ENCODE measurements around the gene LLGL2.

Gene LLGL2

GRCh38 chr17:75508931-75509361 lies 16.6 kb upstream of the LLGL2 start:
- H3K9ac ChIP-seq (ENCODE audit: low read length) = no peak overlapping the region
- no peaks in the 10 kb centered on the region for H3K27me3 ChIP-seq (replicated peaks; ENCODE audit: insufficient read depth, low read length)
- H3K36me3 ChIP-seq (replicated peaks; ENCODE audit: insufficient read depth, low read length) = no peaks in the 10 kb centered on the region
- no peaks in the 10 kb centered on the region for H4K20me1 ChIP-seq (ENCODE audit: insufficient read depth, low read length)
- no peak overlapping the region for H2AFZ ChIP-seq (ENCODE audit: low read length)
- DNase-seq = no peak
- TF ChIP-seq EZH2phosphoT487 (IDR thresholded peaks at IDR 0.05; ENCODE audit: low read length) (no peak), CTCF (IDR thresholded peaks at IDR 0.05; ENCODE audit: low read length) (no peak), EZH2 (optimal IDR thresholded peaks at IDR 0.05; ENCODE audit: low read depth, low read length) (no peak)
- H3K9me2 ChIP-seq (replicated peaks; ENCODE audit: insufficient read depth, low read length) = no peaks in the 10 kb centered on the region
- no peaks in the 10 kb centered on the region for H3K79me2 ChIP-seq (ENCODE audit: low read length)
- H3K27ac ChIP-seq (ENCODE audit: low read length) = no peak overlapping the region
- H3K4me2 ChIP-seq (ENCODE audit: low read depth, low read length) = no peak overlapping the region
- no peaks in the 10 kb centered on the region for H3F3A ChIP-seq (ENCODE audit: insufficient read depth, low read length)
- H3K4me1 ChIP-seq (ENCODE audit: low read length) = no peaks in the 10 kb centered on the region
- no peak overlapping the region for H3K4me3 ChIP-seq (ENCODE audit: low read length)
- no peaks in the 10 kb centered on the region for H3K9me3 ChIP-seq (replicated peaks; ENCODE audit: insufficient read depth, low read length)

- Histone ChIP-seq H3K4me2 (ENCODE audit: low read depth, low read length) (no peak overlapping the region), H3K27me3 (replicated peaks; ENCODE audit: insufficient read depth, low read length) (no peaks in the 10 kb centered on the region), H3K9me3 (replicated peaks; ENCODE audit: insufficient read depth, low read length) (no peaks in the 10 kb centered on the region), H3K4me1 (ENCODE audit: low read length) (no peaks in the 10 kb centered on the region), H3K9me2 (replicated peaks; ENCODE audit: insufficient read depth, low read length) (no peaks in the 10 kb centered on the region), H4K20me1 (ENCODE audit: insufficient read depth, low read length) (no peaks in the 10 kb centered on the region), H3K9ac (ENCODE audit: low read length) (no peak overlapping the region), H2AFZ (ENCODE audit: low read length) (no peak overlapping the region), H3K79me2 (ENCODE audit: low read length) (no peaks in the 10 kb centered on the region), H3K4me3 (ENCODE audit: low read length) (no peak overlapping the region), H3F3A (ENCODE audit: insufficient read depth, low read length) (peaks cover 1% of the 10 kb centered on the region; the same call in 1 of the 2 replicates), H3K27ac (ENCODE audit: low read length) (no peak overlapping the region), H3K36me3 (replicated peaks; ENCODE audit: insufficient read depth, low read length) (no peaks in the 10 kb centered on the region)
- DNase-seq = no peak
- TF ChIP-seq CTCF (IDR thresholded peaks at IDR 0.05; ENCODE audit: low read length) (no peak), EZH2 (optimal IDR thresholded peaks at IDR 0.05; ENCODE audit: low read depth, low read length) (no peak), EZH2phosphoT487 (IDR thresholded peaks at IDR 0.05; ENCODE audit: low read length) (no peak)
These were observed 15.8 kb upstream of the LLGL2 start for GRCh38 chr17:75509528-75510258.

- no peak overlapping the region for H2AFZ ChIP-seq (ENCODE audit: low read length)
- H4K20me1 ChIP-seq (ENCODE audit: insufficient read depth, low read length) = no peaks in the 10 kb centered on the region
- no peaks in the 10 kb centered on the region for H3K36me3 ChIP-seq (replicated peaks; ENCODE audit: insufficient read depth, low read length)
- no peak for DNase-seq
- H3K9me2 ChIP-seq (replicated peaks; ENCODE audit: insufficient read depth, low read length) = no peaks in the 10 kb centered on the region
- no peak for TF ChIP-seq CTCF (IDR thresholded peaks at IDR 0.05; ENCODE audit: low read length)
- TF ChIP-seq EZH2 (optimal IDR thresholded peaks at IDR 0.05; ENCODE audit: low read depth, low read length) = no peak
- TF ChIP-seq EZH2phosphoT487 (IDR thresholded peaks at IDR 0.05; ENCODE audit: low read length) = no peak
- H3K27me3 ChIP-seq (replicated peaks; ENCODE audit: insufficient read depth, low read length) = no peaks in the 10 kb centered on the region
- H3K4me2 ChIP-seq (ENCODE audit: low read depth, low read length) = no peak overlapping the region
- H3K4me1 ChIP-seq (ENCODE audit: low read length) = no peaks in the 10 kb centered on the region
- peaks cover 3% of the 10 kb centered on the region; the same call in 1 of the 2 replicates for H3F3A ChIP-seq (ENCODE audit: insufficient read depth, low read length)
- H3K4me3 ChIP-seq (ENCODE audit: low read length) = no peak overlapping the region
- no peaks in the 10 kb centered on the region for H3K9me3 ChIP-seq (replicated peaks; ENCODE audit: insufficient read depth, low read length)
- H3K9ac ChIP-seq (ENCODE audit: low read length) = no peak overlapping the region
- no peak overlapping the region for H3K27ac ChIP-seq (ENCODE audit: low read length)
- no peaks in the 10 kb centered on the region for H3K79me2 ChIP-seq (ENCODE audit: low read length)
These were observed 14.3 kb upstream of the LLGL2 start for GRCh38 chr17:75511270-75511609.

Data from MM.1S (cell line).